Osteocyte (in vitro differentiated cells): Measurements from ENCODE around the gene DLG5. TPM values are rescaled to one million over a fixed set of nuclear protein-coding genes. Genes with fewer than 3 reads are reported as not detected.

Experiments used
- DNase-seq: peaks from one replicate; pipeline ENCODE4 v3.0.0; 2021; ENCODE audit warnings: mixed read lengths; ENCODE audit not compliant: unreplicated experiment; ENCODE audit errors: extremely low spot score
- H3K27ac Mint-ChIP-seq: one replicate; pipeline ENCODE4 v1.8.0; 2021; ENCODE audit warnings: mild to moderate bottlenecking, mixed read lengths; ENCODE audit not compliant: unreplicated experiment
- H3K27me3 Mint-ChIP-seq: one replicate; pipeline ENCODE4 v1.8.0; 2021; ENCODE audit warnings: mixed read lengths; ENCODE audit not compliant: unreplicated experiment
- H3K36me3 Mint-ChIP-seq: one replicate; pipeline ENCODE4 v1.8.0; 2021; ENCODE audit warnings: mixed read lengths; ENCODE audit not compliant: unreplicated experiment
- H3K4me1 Mint-ChIP-seq: one replicate; pipeline ENCODE4 v1.8.0; 2021; ENCODE audit warnings: mixed read lengths; ENCODE audit not compliant: unreplicated experiment
- H3K4me3 Mint-ChIP-seq: one replicate; pipeline ENCODE4 v1.8.0; 2021; ENCODE audit warnings: mild to moderate bottlenecking, moderate library complexity, mixed read lengths; ENCODE audit not compliant: unreplicated experiment
- H3K9me3 Mint-ChIP-seq: one replicate; pipeline ENCODE4 v1.8.0; 2021; ENCODE audit warnings: mixed read lengths; ENCODE audit not compliant: unreplicated experiment
- CTCF ChIP-seq: fragments of 200-600 bp; sonication (generic); IDR thresholded peaks from 2 replicates; pipeline ENCODE4 v1.5.0; 2021; ENCODE audit warnings: antibody characterized with exemption, mild to moderate bottlenecking, moderate library complexity
- total RNA-seq: library from RNA; stranded (reverse); gene quantifications from 2 replicates; pipeline ENCODE4 v1.2.1, GENCODE V29; 2021

Gene DLG5
- total RNA-seq, 1 donor from 2014 or later, result 69.8 TPM

GRCh38 chr10:77800738-77801266, 125.8 kb downstream of the DLG5 start:
- Mint-ChIP-seq H3K4me3 (no peak overlapping the region), H3K4me1 (peaks cover 15% of the 10 kb centered on the region), H3K27ac (no peak overlapping the region), H3K9me3 (no peaks in the 10 kb centered on the region), H3K36me3 (peaks cover 55% of the 10 kb centered on the region), H3K27me3 (no peaks in the 10 kb centered on the region)
- no peak for TF ChIP-seq CTCF
- no peak for DNase-seq

- no peak overlapping the region for H3K4me3 Mint-ChIP-seq
- TF ChIP-seq CTCF, result no peak
- no peak for DNase-seq
- H3K4me1 Mint-ChIP-seq, result peaks cover 15% of the 10 kb centered on the region
- H3K27ac Mint-ChIP-seq, result no peak overlapping the region
- H3K27me3 Mint-ChIP-seq, result no peaks in the 10 kb centered on the region
- peaks cover 55% of the 10 kb centered on the region for H3K36me3 Mint-ChIP-seq
- no peaks in the 10 kb centered on the region for H3K9me3 Mint-ChIP-seq
Observed at GRCh38 chr10:77800320-77800719, 126.2 kb downstream of the DLG5 start.

GRCh38 chr10:77799352-77799751, 127.2 kb downstream of the DLG5 start:
- H3K27ac Mint-ChIP-seq, result no peak overlapping the region
- peaks cover 15% of the 10 kb centered on the region for H3K4me1 Mint-ChIP-seq
- TF ChIP-seq CTCF, result no peak
- no peaks in the 10 kb centered on the region for H3K27me3 Mint-ChIP-seq
- peaks cover 56% of the 10 kb centered on the region for H3K36me3 Mint-ChIP-seq
- H3K9me3 Mint-ChIP-seq, result no peaks in the 10 kb centered on the region
- no peak for DNase-seq
- no peak overlapping the region for H3K4me3 Mint-ChIP-seq

DNA sequence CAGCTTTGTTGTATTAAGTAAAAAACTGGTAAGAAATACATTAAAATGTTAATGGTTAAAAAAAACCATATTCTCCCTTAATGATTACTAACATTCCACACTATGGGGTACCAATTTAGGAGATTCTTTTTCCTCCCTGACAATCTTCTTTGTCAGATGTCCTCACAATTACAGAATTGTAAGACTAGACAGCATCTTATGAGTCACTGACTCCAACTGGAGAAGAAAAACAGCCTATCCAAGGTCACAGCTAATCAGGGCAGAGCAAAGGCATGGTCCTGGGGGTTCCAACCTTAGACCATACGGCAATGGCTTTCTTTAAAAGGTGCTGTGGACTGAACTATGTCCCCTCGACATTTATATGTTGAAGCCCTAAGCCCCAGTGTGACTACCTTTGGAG, 127.6 kb downstream of the DLG5 start:
- Mint-ChIP-seq H3K4me1 (peaks cover 15% of the 10 kb centered on the region), H3K4me3 (no peak overlapping the region), H3K36me3 (peaks cover 59% of the 10 kb centered on the region), H3K27ac (no peak overlapping the region), H3K9me3 (no peaks in the 10 kb centered on the region), H3K27me3 (no peaks in the 10 kb centered on the region)
- TF ChIP-seq CTCF, result no peak
- DNase-seq, result no peak

- H3K4me1 Mint-ChIP-seq, result peaks cover 9% of the 10 kb centered on the region
- H3K9me3 Mint-ChIP-seq, result no peaks in the 10 kb centered on the region
- H3K4me3 Mint-ChIP-seq, result no peak overlapping the region
- H3K27ac Mint-ChIP-seq, result no peak overlapping the region
- DNase-seq, result no peak
- H3K36me3 Mint-ChIP-seq, result peaks cover 52% of the 10 kb centered on the region
- H3K27me3 Mint-ChIP-seq, result no peaks in the 10 kb centered on the region
- TF ChIP-seq CTCF, result no peak
Observed at GRCh38 chr10:77796311-77796915, 130.1 kb downstream of the DLG5 start.
